Astrocyte (in vitro differentiated cells and primary cell): Measurements from ENCODE around the gene PLCH1. TPM values are rescaled to one million over a fixed set of nuclear protein-coding genes. Genes with fewer than 3 reads are reported as not detected.
A peak's percentile ranks its signal among the peaks of the same experiment; 100 is the strongest.

ENCODE experiments used
- DNase-seq: peaks from one replicate; pipeline ENCODE4 v3.0.0-alpha.2; 2010; ENCODE audit warnings: low read depth
- FAIRE-seq: peaks from 2 replicates; lab custom pipeline; 2011; peaks lifted over from hg19 to GRCh38; lab: Jason Lieb, UNC
- H2AFZ ChIP-seq: 2 replicates; pipeline ENCODE4 v1.6.0; 2012; ENCODE audit warnings: low read depth, low read length, inconsistent platforms
- H3K27ac ChIP-seq: 2 replicates; pipeline ENCODE4 v1.5.1; 2011; ENCODE audit warnings: low read depth, low read length, inconsistent platforms
- H3K27me3 ChIP-seq: 2 replicates; pipeline ENCODE4 v1.6.0; 2011; ENCODE audit warnings: low read length, inconsistent platforms; ENCODE audit not compliant: insufficient read depth
- H3K36me3 ChIP-seq: 2 replicates; pipeline ENCODE4 v1.5.1; 2011; ENCODE audit warnings: low read length, inconsistent platforms; ENCODE audit not compliant: insufficient read depth
- H3K4me1 ChIP-seq: 2 replicates; pipeline ENCODE4 v1.5.1; 2011; ENCODE audit warnings: low read length, inconsistent platforms; ENCODE audit not compliant: insufficient read depth
- H3K4me2 ChIP-seq: 2 replicates; pipeline ENCODE4 v1.6.0; 2012; ENCODE audit warnings: low read length, inconsistent platforms
- H3K4me3 ChIP-seq: 2 replicates; pipeline ENCODE4 v1.5.1; 2011; ENCODE audit warnings: low read depth, mild to moderate bottlenecking, low read length, inconsistent platforms; ENCODE audit not compliant: insufficient read depth
- H3K79me2 ChIP-seq: 2 replicates; pipeline ENCODE4 v1.6.0; 2012; ENCODE audit warnings: mild to moderate bottlenecking, low read length, inconsistent platforms; ENCODE audit not compliant: insufficient read depth
- H3K9ac ChIP-seq: 2 replicates; pipeline ENCODE4 v1.6.0; 2012; ENCODE audit warnings: mild to moderate bottlenecking, low read length, inconsistent platforms
- H3K9me3 ChIP-seq: 2 replicates; pipeline ENCODE4 v1.5.1; 2012; ENCODE audit warnings: low read depth, mild to moderate bottlenecking, low read length, inconsistent platforms; ENCODE audit not compliant: insufficient read depth
- H4K20me1 ChIP-seq: 2 replicates; pipeline ENCODE4 v1.6.0; 2012; ENCODE audit warnings: low read length, inconsistent platforms; ENCODE audit not compliant: insufficient read depth
- H3K27ac Mint-ChIP-seq: one replicate; pipeline ENCODE4 v1.8.0; 2021; ENCODE audit warnings: mild to moderate bottlenecking, mixed read lengths; ENCODE audit not compliant: unreplicated experiment
- H3K27me3 Mint-ChIP-seq: one replicate; pipeline ENCODE4 v1.8.0; 2021; ENCODE audit warnings: low read depth, mixed read lengths; ENCODE audit not compliant: unreplicated experiment
- H3K36me3 Mint-ChIP-seq: one replicate; pipeline ENCODE4 v1.8.0; 2021; ENCODE audit warnings: low read depth, mixed read lengths; ENCODE audit not compliant: unreplicated experiment
- H3K4me1 Mint-ChIP-seq: one replicate; pipeline ENCODE4 v1.8.0; 2021; ENCODE audit warnings: low read depth, mixed read lengths; ENCODE audit not compliant: unreplicated experiment
- H3K4me3 Mint-ChIP-seq: one replicate; pipeline ENCODE4 v1.8.0; 2021; ENCODE audit warnings: mild to moderate bottlenecking, moderate library complexity, mixed read lengths; ENCODE audit not compliant: unreplicated experiment
- H3K9me3 Mint-ChIP-seq: one replicate; pipeline ENCODE4 v1.8.0; 2021; ENCODE audit warnings: mild to moderate bottlenecking, mixed read lengths; ENCODE audit not compliant: unreplicated experiment
- CTCF ChIP-seq: IDR thresholded peaks from 2 replicates; pipeline ENCODE4 v1.5.1; 2011; ENCODE audit warnings: low read depth, mild to moderate bottlenecking, inconsistent platforms, low read length, moderate library complexity; ENCODE audit not compliant: insufficient read depth
- EZH2 ChIP-seq: IDR thresholded peaks from 2 replicates; pipeline ENCODE4 v1.6.1; 2012; ENCODE audit warnings: mild to moderate bottlenecking, low read length, inconsistent platforms; ENCODE audit not compliant: insufficient read depth
- total RNA-seq: library from RNA; stranded (reverse); gene quantifications from 2 replicates; pipeline ENCODE4 v1.2.1, GENCODE V29; 2021

PLCH1 gene
- total RNA-seq, 1 donor from 2014 or later: 1.2 TPM

- H3K27ac Mint-ChIP-seq: no peak overlapping the region
- no peaks in the 10 kb centered on the region for H3K4me1 Mint-ChIP-seq
- Histone ChIP-seq H3K4me1 (no peaks in the 10 kb centered on the region), H3K79me2 (no peaks in the 10 kb centered on the region), H3K27me3 (no peaks in the 10 kb centered on the region), H3K27ac (no peak overlapping the region), H4K20me1 (no peaks in the 10 kb centered on the region), H3K4me3 (no peak overlapping the region), H3K9ac (no peak overlapping the region), H3K4me2 (no peak overlapping the region), H3K9me3 (no peaks in the 10 kb centered on the region), H2AFZ (no peak overlapping the region), H3K36me3 (no peaks in the 10 kb centered on the region)
- H3K4me3 Mint-ChIP-seq: no peak overlapping the region
- peaks cover 3% of the 10 kb centered on the region for H3K9me3 Mint-ChIP-seq
- no peak for FAIRE-seq
- DNase-seq: no peak
- no peaks in the 10 kb centered on the region for H3K36me3 Mint-ChIP-seq
- TF ChIP-seq EZH2 (no peak), CTCF (no peak)
- H3K27me3 Mint-ChIP-seq: no peaks in the 10 kb centered on the region
These were observed 30.6 kb downstream of the PLCH1 start for GRCh38 chr3:155714295-155714718.

GRCh38 chr3:155712008-155712407 lies 32.9 kb downstream of the PLCH1 start:
- H4K20me1 ChIP-seq: no peaks in the 10 kb centered on the region
- no peaks in the 10 kb centered on the region for H3K36me3 ChIP-seq
- DNase-seq (no peak), FAIRE-seq (no peak)
- no peaks in the 10 kb centered on the region for H3K9me3 ChIP-seq
- H3K4me2 ChIP-seq: no peak overlapping the region
- Mint-ChIP-seq H3K27ac (no peak overlapping the region), H3K36me3 (no peaks in the 10 kb centered on the region), H3K4me1 (no peaks in the 10 kb centered on the region), H3K27me3 (no peaks in the 10 kb centered on the region), H3K4me3 (no peak overlapping the region), H3K9me3 (peaks cover 3% of the 10 kb centered on the region)
- TF ChIP-seq EZH2: no peak
- TF ChIP-seq CTCF: no peak
- H3K4me3 ChIP-seq: no peak overlapping the region
- H3K4me1 ChIP-seq: no peaks in the 10 kb centered on the region
- H3K79me2 ChIP-seq: no peaks in the 10 kb centered on the region
- H3K9ac ChIP-seq: no peak overlapping the region
- no peak overlapping the region for H2AFZ ChIP-seq
- H3K27me3 ChIP-seq: no peaks in the 10 kb centered on the region
- H3K27ac ChIP-seq: no peak overlapping the region

GRCh38 chr3:155704771-155705559 lies 39.9 kb downstream of the PLCH1 start:
- DNase-seq (peak; percentile 68), FAIRE-seq (no peak)
- Histone ChIP-seq H3K9ac (no peak overlapping the region), H3K79me2 (no peaks in the 10 kb centered on the region), H3K27me3 (no peaks in the 10 kb centered on the region), H3K4me2 (no peak overlapping the region), H4K20me1 (no peaks in the 10 kb centered on the region), H3K4me3 (no peak overlapping the region), H3K4me1 (no peaks in the 10 kb centered on the region), H2AFZ (no peak overlapping the region), H3K9me3 (no peaks in the 10 kb centered on the region), H3K36me3 (no peaks in the 10 kb centered on the region), H3K27ac (peak overlapping the region; percentile 17)
- H3K9me3 Mint-ChIP-seq: no peaks in the 10 kb centered on the region
- no peaks in the 10 kb centered on the region for H3K36me3 Mint-ChIP-seq
- no peaks in the 10 kb centered on the region for H3K27me3 Mint-ChIP-seq
- no peak overlapping the region for H3K27ac Mint-ChIP-seq
- TF ChIP-seq EZH2 (no peak), CTCF (no peak)
- H3K4me3 Mint-ChIP-seq: no peak overlapping the region
- peaks cover 8% of the 10 kb centered on the region for H3K4me1 Mint-ChIP-seq
